Measurements from ENCODE around the gene INF2. TPM values are rescaled to one million over a fixed set of nuclear protein-coding genes. Genes with fewer than 3 reads are reported as not detected.

INF2 gene
- total RNA-seq, 1 experiment from 2014 or later = 70.8 TPM

DNA sequence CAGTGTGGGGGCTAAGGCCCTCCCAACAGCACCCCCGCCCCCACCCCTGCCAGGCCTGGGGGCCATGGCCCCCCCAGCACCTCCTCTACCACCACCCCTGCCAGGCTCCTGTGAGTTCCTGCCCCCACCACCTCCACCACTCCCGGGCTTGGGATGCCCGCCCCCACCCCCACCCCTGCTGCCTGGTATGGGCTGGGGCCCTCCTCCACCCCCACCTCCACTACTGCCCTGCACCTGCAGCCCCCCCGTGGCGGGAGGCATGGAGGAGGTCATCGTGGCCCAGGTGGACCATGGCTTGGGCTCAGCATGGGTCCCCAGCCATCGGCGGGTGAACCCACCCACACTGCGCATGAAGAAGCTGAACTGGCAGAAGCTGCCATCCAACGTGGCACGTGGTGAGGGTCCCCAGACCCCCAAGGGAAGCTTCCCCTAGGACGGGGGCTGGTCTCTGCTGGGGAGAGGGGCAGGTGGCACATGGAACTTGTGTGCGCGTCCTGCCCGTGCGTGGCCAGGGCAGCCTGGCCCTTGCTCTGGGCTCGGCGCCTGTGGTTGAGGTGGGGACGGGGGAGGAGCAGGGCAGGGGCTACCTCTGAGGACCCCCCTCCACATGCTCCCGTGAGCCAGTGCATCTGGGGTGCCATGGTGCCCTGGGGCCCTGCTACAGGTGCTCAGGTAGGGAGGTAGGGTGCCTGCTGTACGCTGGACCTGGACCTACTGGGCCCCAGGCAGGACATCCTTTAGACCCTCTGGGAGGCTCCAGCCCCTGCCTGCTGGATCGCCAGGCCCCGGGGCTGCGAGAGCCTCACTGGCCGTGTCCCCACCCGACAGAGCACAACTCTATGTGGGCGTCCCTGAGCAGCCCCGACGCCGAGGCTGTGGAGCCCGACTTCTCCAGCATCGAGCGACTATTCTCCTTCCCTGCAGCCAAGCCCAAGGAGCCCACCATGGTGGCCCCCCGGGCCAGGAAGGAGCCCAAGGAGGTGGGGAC is 18.5 kb downstream of the INF2 start:
- Mint-ChIP-seq H3K27me3 (ENCODE audit: insufficient read depth, unreplicated experiment) (no peaks in the 10 kb centered on the region), H3K4me3 (ENCODE audit: unreplicated experiment) (no peak overlapping the region), H3K36me3 (ENCODE audit: insufficient read depth, unreplicated experiment) (peaks cover 49% of the 10 kb centered on the region), H3K4me1 (ENCODE audit: low read depth, unreplicated experiment) (no peaks in the 10 kb centered on the region), H3K9me3 (ENCODE audit: unreplicated experiment) (no peaks in the 10 kb centered on the region), H3K27ac (ENCODE audit: unreplicated experiment) (peak overlapping the region; percentile 64)
- CTCF ChIA-PET = interaction anchor here (1.1 to 1.5 kb wide), 2 partner anchors 23 to 42 kb away, joined by 3 to 5 read pairs; no protein-coding TSS in a partner anchor
- Histone ChIP-seq H3K36me3 (ENCODE audit: control insufficient read depth, insufficient read depth, low read length) (peaks cover 4% of the 10 kb centered on the region), H3K4me3 (ENCODE audit: low read depth, low read length) (no peak overlapping the region), H3K4me1 (no peaks in the 10 kb centered on the region), H3K9me3 (no peaks in the 10 kb centered on the region), H3K27me3 (replicated peaks; ENCODE audit: control insufficient read depth, insufficient read depth, low read length) (no peaks in the 10 kb centered on the region)
- TF ChIP-seq, protein P1, sequence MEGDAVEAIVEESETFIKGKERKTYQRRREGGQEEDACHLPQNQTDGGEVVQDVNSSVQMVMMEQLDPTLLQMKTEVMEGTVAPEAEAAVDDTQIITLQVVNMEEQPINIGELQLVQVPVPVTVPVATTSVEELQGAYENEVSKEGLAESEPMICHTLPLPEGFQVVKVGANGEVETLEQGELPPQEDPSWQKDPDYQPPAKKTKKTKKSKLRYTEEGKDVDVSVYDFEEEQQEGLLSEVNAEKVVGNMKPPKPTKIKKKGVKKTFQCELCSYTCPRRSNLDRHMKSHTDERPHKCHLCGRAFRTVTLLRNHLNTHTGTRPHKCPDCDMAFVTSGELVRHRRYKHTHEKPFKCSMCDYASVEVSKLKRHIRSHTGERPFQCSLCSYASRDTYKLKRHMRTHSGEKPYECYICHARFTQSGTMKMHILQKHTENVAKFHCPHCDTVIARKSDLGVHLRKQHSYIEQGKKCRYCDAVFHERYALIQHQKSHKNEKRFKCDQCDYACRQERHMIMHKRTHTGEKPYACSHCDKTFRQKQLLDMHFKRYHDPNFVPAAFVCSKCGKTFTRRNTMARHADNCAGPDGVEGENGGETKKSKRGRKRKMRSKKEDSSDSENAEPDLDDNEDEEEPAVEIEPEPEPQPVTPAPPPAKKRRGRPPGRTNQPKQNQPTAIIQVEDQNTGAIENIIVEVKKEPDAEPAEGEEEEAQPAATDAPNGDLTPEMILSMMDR (IDR thresholded peaks at IDR 0.05; ENCODE audit: insufficient read depth in 1 of 2, low read depth in 1 of 2, low read length in 1 of 2, severe bottlenecking in 1 of 2, unreplicated experiment in 1 of 2) = no peak
- DNase-seq = no peak
- intact Hi-C loops (cut with micrococcal nuclease; ENCODE audit: unreplicated experiment) = loop anchor here (1.0 kb wide), 2 partner anchors 23 to 58 kb away; no protein-coding TSS in a partner anchor
- BruUV-seq (replicated peaks) = no TSS peak
- POLR2A ChIA-PET = no interaction called here

DNA sequence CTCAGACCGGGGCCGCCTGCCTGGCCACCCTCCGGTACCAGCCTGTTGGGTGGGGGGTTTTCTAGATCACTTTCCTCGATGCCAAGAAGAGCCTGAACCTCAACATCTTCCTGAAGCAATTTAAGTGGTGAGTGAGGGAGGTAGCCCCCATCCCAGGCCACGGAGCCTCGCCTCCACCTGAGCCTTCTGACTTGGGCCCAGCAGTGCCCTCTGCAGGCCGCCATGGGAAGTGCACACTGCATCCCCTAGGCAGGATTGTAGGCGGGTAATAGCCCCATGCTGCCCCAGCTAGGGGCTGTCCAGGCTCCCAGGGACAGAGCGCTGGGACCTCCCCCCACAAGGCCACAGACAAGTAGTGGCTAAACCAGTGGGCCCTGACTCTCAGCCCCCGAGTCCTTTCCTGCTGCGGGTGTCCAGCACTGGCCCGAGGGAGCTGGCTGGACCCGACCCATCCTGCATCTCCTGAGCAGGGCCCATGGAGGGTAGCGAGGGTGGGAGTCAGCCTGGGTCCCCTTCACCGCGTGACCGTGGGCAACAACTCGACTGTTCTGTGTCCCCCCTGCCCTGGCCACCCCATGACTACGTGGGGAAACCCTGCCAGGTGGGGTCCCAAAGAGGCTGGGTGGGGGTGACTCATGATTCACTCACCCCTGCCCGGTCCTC is 19.3 kb downstream of the INF2 start:
- DNase-seq = peak; percentile 70 to 87
- Histone ChIP-seq H3K4me3 (ENCODE audit: low read depth, low read length) (no peak overlapping the region), H3K36me3 (ENCODE audit: control insufficient read depth, insufficient read depth, low read length) (peaks cover 2% of the 10 kb centered on the region; the same call in 1 of the 2 replicates), H3K4me1 (no peaks in the 10 kb centered on the region), H3K9me3 (no peaks in the 10 kb centered on the region), H3K27me3 (replicated peaks; ENCODE audit: control insufficient read depth, insufficient read depth, low read length) (no peaks in the 10 kb centered on the region)
- Mint-ChIP-seq H3K4me1 (ENCODE audit: low read depth, unreplicated experiment) (no peaks in the 10 kb centered on the region), H3K27ac (ENCODE audit: unreplicated experiment) (peak overlapping the region; percentile 64), H3K27me3 (ENCODE audit: insufficient read depth, unreplicated experiment) (no peaks in the 10 kb centered on the region), H3K36me3 (ENCODE audit: insufficient read depth, unreplicated experiment) (peaks cover 41% of the 10 kb centered on the region), H3K9me3 (ENCODE audit: unreplicated experiment) (no peaks in the 10 kb centered on the region), H3K4me3 (ENCODE audit: unreplicated experiment) (no peak overlapping the region)
- ChIA-PET CTCF (interaction anchor here (0.7 to 1.5 kb wide), 6 partner anchors 11 to 54 kb away, joined by 3 to 5 read pairs (median 4); no protein-coding TSS in a partner anchor), POLR2A (no interaction called here)
- no TSS peak for BruUV-seq (replicated peaks)
- TF ChIP-seq, protein P1 (IDR thresholded peaks at IDR 0.05; ENCODE audit: insufficient read depth in 1 of 2, low read depth in 1 of 2, low read length in 1 of 2, severe bottlenecking in 1 of 2, unreplicated experiment in 1 of 2) = peak; percentile 95 to 96
- intact Hi-C loops (cut with micrococcal nuclease; ENCODE audit: unreplicated experiment) = loop anchor here (1.0 kb wide), 2 partner anchors 23 to 58 kb away; no protein-coding TSS in a partner anchor

DNA sequence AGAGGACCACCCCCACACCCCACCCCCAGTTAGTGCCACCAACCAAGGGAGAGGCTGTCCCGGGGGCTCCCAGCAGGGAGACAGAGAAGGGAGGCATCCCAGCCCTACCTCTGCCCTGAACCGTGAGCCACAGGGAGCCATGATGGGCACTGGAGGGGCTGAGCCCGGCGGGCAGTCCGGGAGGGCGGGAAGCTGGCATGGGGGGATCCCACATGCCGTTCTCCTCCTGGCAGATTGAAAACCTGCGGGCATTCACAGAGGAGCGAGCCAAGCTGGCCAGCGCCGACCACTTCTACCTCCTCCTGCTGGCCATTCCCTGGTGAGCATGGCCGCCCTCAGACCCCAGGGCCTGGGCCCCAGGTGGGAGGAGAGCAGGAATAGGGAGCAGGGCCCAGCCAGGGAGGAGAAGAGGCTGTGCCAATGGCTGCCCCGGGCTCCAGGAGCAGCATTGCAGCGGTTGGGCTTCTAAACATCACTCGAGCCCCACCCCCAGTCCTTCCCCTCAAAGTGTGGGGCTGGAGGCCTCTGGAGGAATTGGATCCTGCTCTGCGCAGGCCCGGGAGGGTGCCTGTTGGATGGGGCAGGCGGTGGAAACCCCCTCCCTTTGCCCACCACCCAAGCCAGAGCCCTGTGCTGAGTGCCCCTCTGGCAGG is 20.1 kb downstream of the INF2 start:
- ChIA-PET CTCF (interaction anchor here (0.7 to 1.5 kb wide), 6 partner anchors 11 to 55 kb away, joined by 3 to 5 read pairs (median 4); no protein-coding TSS in a partner anchor), POLR2A (no interaction called here)
- Histone ChIP-seq H3K4me1 (no peaks in the 10 kb centered on the region), H3K4me3 (ENCODE audit: low read depth, low read length) (no peak overlapping the region), H3K27me3 (replicated peaks; ENCODE audit: control insufficient read depth, insufficient read depth, low read length) (no peaks in the 10 kb centered on the region), H3K36me3 (ENCODE audit: control insufficient read depth, insufficient read depth, low read length) (no peaks in the 10 kb centered on the region), H3K9me3 (no peaks in the 10 kb centered on the region)
- BruUV-seq (replicated peaks) = no TSS peak
- intact Hi-C loops (cut with micrococcal nuclease; ENCODE audit: unreplicated experiment) = no loop called here
- no peaks in the 10 kb centered on the region for H3K4me1 Mint-ChIP-seq (ENCODE audit: low read depth, unreplicated experiment)
- DNase-seq = no peak
- H3K27ac Mint-ChIP-seq (ENCODE audit: unreplicated experiment) = no peak overlapping the region
- peaks cover 33% of the 10 kb centered on the region for H3K36me3 Mint-ChIP-seq (ENCODE audit: insufficient read depth, unreplicated experiment)
- no peaks in the 10 kb centered on the region for H3K9me3 Mint-ChIP-seq (ENCODE audit: unreplicated experiment)
- no peaks in the 10 kb centered on the region for H3K27me3 Mint-ChIP-seq (ENCODE audit: insufficient read depth, unreplicated experiment)
- TF ChIP-seq, protein P1 (IDR thresholded peaks at IDR 0.05; ENCODE audit: insufficient read depth in 1 of 2, low read depth in 1 of 2, low read length in 1 of 2, severe bottlenecking in 1 of 2, unreplicated experiment in 1 of 2) = no peak
- no peak overlapping the region for H3K4me3 Mint-ChIP-seq (ENCODE audit: unreplicated experiment)
